HCT116 (cell line): ENCODE data around the gene CDH13.

Experiments
- EZH2phosphoT487 ChIP-seq: fragments of 200-600 bp; IDR thresholded peaks from 2 replicates; pipeline ENCODE4 v1.6.1; 2018; ENCODE audit warnings: antibody characterized with exemption, borderline replicate concordance
- POLR2A ChIP-seq: IDR thresholded peaks from 2 replicates; pipeline ENCODE4 v1.7.0; 2011; ENCODE audit warnings: borderline replicate concordance; ENCODE audit not compliant: insufficient read depth, insufficient read length; ENCODE audit errors: extremely low read depth
- TF ChIP-seq, protein P1 (sequence below): IDR thresholded peaks from 2 replicates; pipeline ENCODE4 v1.6.1; 2012
- TF ChIP-seq, protein P2 (sequence below), 3 experiments: fragments of 200-600 bp in 1 of 3; sonication (generic) in 1 of 3; IDR thresholded peaks in 2 of 3; conservative IDR thresholded peaks in 1 of 3; 2 replicates each; pipeline ENCODE4 v1.5.1; 2012 to 2017; ENCODE audit warnings: low read depth in 2 of 3, low read length in 2 of 3, antibody characterized with exemption in 1 of 3, borderline replicate concordance in 1 of 3, control low read depth in 1 of 3, mild to moderate bottlenecking in 1 of 3, mixed read lengths in 1 of 3, mixed run types in 1 of 3, moderate library complexity in 1 of 3; ENCODE audit not compliant: insufficient read depth in 1 of 3

DNA sequence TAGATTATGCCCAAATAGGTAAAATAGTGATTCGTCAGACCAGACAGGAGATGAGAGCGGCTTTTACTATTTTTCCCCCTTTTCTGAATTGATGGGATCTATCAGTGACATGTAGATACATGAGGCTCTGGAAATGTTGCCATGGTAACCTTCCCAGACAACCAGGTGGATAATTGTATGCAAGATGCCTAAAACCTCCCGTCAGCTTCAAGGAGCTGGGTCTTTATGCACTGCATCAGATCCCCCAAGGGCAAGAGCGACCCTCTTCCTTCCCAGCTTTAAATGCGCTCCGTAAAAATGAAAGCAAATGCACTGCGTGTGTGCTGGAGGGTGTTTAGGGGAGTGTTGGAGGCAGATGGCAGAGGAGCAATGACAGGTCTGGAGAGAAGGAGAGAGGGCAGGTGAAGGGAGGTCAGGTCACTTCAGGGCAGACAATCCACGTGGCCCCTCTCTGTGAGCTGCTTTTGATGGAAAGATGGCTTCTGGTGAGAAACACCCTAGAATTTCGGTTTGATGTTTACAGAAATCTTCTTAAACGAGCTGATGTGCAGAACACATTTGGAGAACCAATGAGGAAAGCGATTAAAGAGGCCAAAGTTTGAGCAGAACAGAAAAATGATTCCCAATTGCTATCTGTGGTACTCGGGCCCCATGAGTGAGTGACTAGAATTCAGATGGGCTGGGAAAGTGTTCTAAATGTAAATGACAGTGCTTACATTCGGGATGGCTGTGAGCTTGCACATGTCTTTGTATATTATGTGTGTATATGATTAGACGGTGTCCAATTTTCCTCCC, 719.3 kb downstream of the CDH13 start:
- TF ChIP-seq POLR2A (no peak), EZH2phosphoT487 (no peak)
- TF ChIP-seq, protein P1, sequence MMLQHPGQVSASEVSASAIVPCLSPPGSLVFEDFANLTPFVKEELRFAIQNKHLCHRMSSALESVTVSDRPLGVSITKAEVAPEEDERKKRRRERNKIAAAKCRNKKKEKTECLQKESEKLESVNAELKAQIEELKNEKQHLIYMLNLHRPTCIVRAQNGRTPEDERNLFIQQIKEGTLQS = no peak
- TF ChIP-seq, protein P2, sequence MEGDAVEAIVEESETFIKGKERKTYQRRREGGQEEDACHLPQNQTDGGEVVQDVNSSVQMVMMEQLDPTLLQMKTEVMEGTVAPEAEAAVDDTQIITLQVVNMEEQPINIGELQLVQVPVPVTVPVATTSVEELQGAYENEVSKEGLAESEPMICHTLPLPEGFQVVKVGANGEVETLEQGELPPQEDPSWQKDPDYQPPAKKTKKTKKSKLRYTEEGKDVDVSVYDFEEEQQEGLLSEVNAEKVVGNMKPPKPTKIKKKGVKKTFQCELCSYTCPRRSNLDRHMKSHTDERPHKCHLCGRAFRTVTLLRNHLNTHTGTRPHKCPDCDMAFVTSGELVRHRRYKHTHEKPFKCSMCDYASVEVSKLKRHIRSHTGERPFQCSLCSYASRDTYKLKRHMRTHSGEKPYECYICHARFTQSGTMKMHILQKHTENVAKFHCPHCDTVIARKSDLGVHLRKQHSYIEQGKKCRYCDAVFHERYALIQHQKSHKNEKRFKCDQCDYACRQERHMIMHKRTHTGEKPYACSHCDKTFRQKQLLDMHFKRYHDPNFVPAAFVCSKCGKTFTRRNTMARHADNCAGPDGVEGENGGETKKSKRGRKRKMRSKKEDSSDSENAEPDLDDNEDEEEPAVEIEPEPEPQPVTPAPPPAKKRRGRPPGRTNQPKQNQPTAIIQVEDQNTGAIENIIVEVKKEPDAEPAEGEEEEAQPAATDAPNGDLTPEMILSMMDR (IDR thresholded peaks at IDR 0.05 in 2 of 3, conservative IDR thresholded peaks at IDR 0.05 in 1 of 3; ENCODE audit: borderline replicate concordance in 1 of 3, insufficient read depth in 1 of 3, low read depth in 2 of 3, low read length in 2 of 3) = no peak
